ENCODE results near the gene SNX24.
"Not testable (repeated sequence)": the region's sequence is repeated elsewhere in the genome, so short reads cannot be mapped to it uniquely, and the experiment has no call there.

The SNX24 gene

GRCh38 chr5:122948319-122948718 is 102.9 kb downstream of the SNX24 start:
- no peak overlapping the region for H3K4me3 ChIP-seq (ENCODE audit: low read depth, low read length)
- no peak for DNase-seq (ENCODE audit: low read depth)

GRCh38 chr5:122951658-122952057 is 106.2 kb downstream of the SNX24 start:
- no peak overlapping the region for H3K4me3 ChIP-seq (ENCODE audit: low read depth, low read length)
- no peak for DNase-seq (ENCODE audit: low read depth)

GRCh38 chr5:122954719-122955118 is 109.3 kb downstream of the SNX24 start:
- no peak for DNase-seq (ENCODE audit: low read depth)

GRCh38 chr5:122957457-122957856 is 112.0 kb downstream of the SNX24 start:
- no peak for DNase-seq (ENCODE audit: low read depth)

More at GRCh38 chr5:122954719-122955118, 109.3 kb downstream of the SNX24 start:
- H3K4me3 ChIP-seq (ENCODE audit: low read depth, low read length): no peak overlapping the region

GRCh38 chr5:122959740-122960445 is 114.5 kb downstream of the SNX24 start:
- no peak overlapping the region for H3K4me3 ChIP-seq (ENCODE audit: low read depth, low read length)
- no peak for DNase-seq (ENCODE audit: low read depth)

More at GRCh38 chr5:122957457-122957856, 112.0 kb downstream of the SNX24 start:
- no peak overlapping the region for H3K4me3 ChIP-seq (ENCODE audit: low read depth, low read length)

- H3K4me3 ChIP-seq (ENCODE audit: low read depth, low read length): no peak overlapping the region
- DNase-seq (ENCODE audit: low read depth): no peak
Measured at GRCh38 chr5:122963305-122963704, 117.9 kb downstream of the SNX24 start.

GRCh38 chr5:122965111-122965510 is 119.7 kb downstream of the SNX24 start:
- no peak overlapping the region for H3K4me3 ChIP-seq (ENCODE audit: low read depth, low read length)
- no peak for DNase-seq (ENCODE audit: low read depth)

- H3K4me3 ChIP-seq (ENCODE audit: low read depth, low read length): no peak overlapping the region
- DNase-seq (ENCODE audit: low read depth): no peak
Measured at GRCh38 chr5:122967085-122967484, 121.7 kb downstream of the SNX24 start.

- no peak for DNase-seq (ENCODE audit: low read depth)
- no peak overlapping the region for H3K4me3 ChIP-seq (ENCODE audit: low read depth, low read length)
Measured at GRCh38 chr5:122967625-122968024, 122.2 kb downstream of the SNX24 start.

- not testable (repeated sequence) for DNase-seq (ENCODE audit: low read depth); H3K4me3 ChIP-seq (ENCODE audit: low read depth, low read length)
Measured at GRCh38 chr5:122968056-122968455, 122.6 kb downstream of the SNX24 start.

GRCh38 chr5:122971333-122971732 is 125.9 kb downstream of the SNX24 start:
- no peak overlapping the region for H3K4me3 ChIP-seq (ENCODE audit: low read depth, low read length)
- DNase-seq (ENCODE audit: low read depth): no peak

GRCh38 chr5:122972877-122973276 is 127.5 kb downstream of the SNX24 start:
- DNase-seq (ENCODE audit: low read depth): peak; percentile 4
- no peak overlapping the region for H3K4me3 ChIP-seq (ENCODE audit: low read depth, low read length)

- H3K4me3 ChIP-seq (ENCODE audit: low read depth, low read length); DNase-seq (ENCODE audit: low read depth): not testable (repeated sequence)
Measured at GRCh38 chr5:122973759-122974158, 128.3 kb downstream of the SNX24 start.

GRCh38 chr5:122974251-122974650 is 128.8 kb downstream of the SNX24 start:
- DNase-seq (ENCODE audit: low read depth): not testable (repeated sequence)

GRCh38 chr5:122977319-122977718 is 131.9 kb downstream of the SNX24 start:
- DNase-seq (ENCODE audit: low read depth): no peak
- no peak overlapping the region for H3K4me3 ChIP-seq (ENCODE audit: low read depth, low read length)

More at GRCh38 chr5:122974251-122974650, 128.8 kb downstream of the SNX24 start:
- not testable (repeated sequence) for H3K4me3 ChIP-seq (ENCODE audit: low read depth, low read length)

- no peak overlapping the region for H3K4me3 ChIP-seq (ENCODE audit: low read depth, low read length)
- no peak for DNase-seq (ENCODE audit: low read depth)
Measured at GRCh38 chr5:122978068-122978467, 132.7 kb downstream of the SNX24 start.

GRCh38 chr5:122978644-122979297 is 133.4 kb downstream of the SNX24 start:
- no peak for DNase-seq (ENCODE audit: low read depth)
- no peak overlapping the region for H3K4me3 ChIP-seq (ENCODE audit: low read depth, low read length)

- no peak for DNase-seq (ENCODE audit: low read depth)
- H3K4me3 ChIP-seq (ENCODE audit: low read depth, low read length): no peak overlapping the region
Measured at GRCh38 chr5:122981846-122982245, 136.4 kb downstream of the SNX24 start.

GRCh38 chr5:122982376-122982775 is 137.0 kb downstream of the SNX24 start:
- no peak overlapping the region for H3K4me3 ChIP-seq (ENCODE audit: low read depth, low read length)

GRCh38 chr5:122984425-122984824 is 139.0 kb downstream of the SNX24 start:
- H3K4me3 ChIP-seq (ENCODE audit: low read depth, low read length): no peak overlapping the region
- no peak for DNase-seq (ENCODE audit: low read depth)

More at GRCh38 chr5:122982376-122982775, 137.0 kb downstream of the SNX24 start:
- DNase-seq (ENCODE audit: low read depth): no peak

All from skeletal muscle cell (primary cell).